Pancreas (tissue), 10 donors: ENCODE data around the gene ZNF692. TPM values are rescaled to one million over a fixed set of nuclear protein-coding genes. Genes with fewer than 3 reads are reported as not detected.
A peak's percentile ranks its signal among the peaks of the same experiment; 100 is the strongest.

Experiments
- ATAC-seq, 4 donors: fragments of 200-7000 bp; cut with Tn5 transposase; one replicate each; pipeline versions ENCODE4 v1.8.0 to v1.9.1; 2020; ENCODE audit warnings: mild to moderate bottlenecking in 4 of 4, moderate library complexity in 4 of 4
- DNase-seq, 6 donors: peaks; one replicate each; pipeline ENCODE4 v3.0.0-alpha.2; 2020
- FAIRE-seq: peaks from 2 replicates; lab custom pipeline; 2012; peaks lifted over from hg19 to GRCh38; lab: Jason Lieb, UNC
- H3K27ac ChIP-seq, 4 donors: fragments of 200-600 bp; sonication (generic); 1 replicate in 3 of 4; 2 replicates in 1 of 4; pipeline versions ENCODE4 v1.5.0 to v1.8.0; 2020
- H3K27me3 ChIP-seq, 4 donors: fragments of 200-600 bp; one replicate each; pipeline ENCODE4 v1.8.0; 2021
- H3K36me3 ChIP-seq, 3 donors: fragments of 200-600 bp; sonication (generic) in 1 of 3; one replicate each; pipeline versions ENCODE4 v1.5.0 to v1.8.0; 2020 to 2021
- H3K4me1 ChIP-seq, 3 donors: fragments of 200-600 bp; one replicate each; pipeline ENCODE4 v1.8.0; 2021
- H3K4me3 ChIP-seq, 4 donors: fragments of 200-600 bp; sonication (generic) in 2 of 4; one replicate each; pipeline versions ENCODE4 v1.5.0 to v1.8.0; 2020 to 2021
- H3K9me3 ChIP-seq, 4 donors: fragments of 200-600 bp; one replicate each; pipeline ENCODE4 v1.8.0; 2021
- WGBS, 2 donors: extraction: QIAGEN DNeasy Blood & Tissue Kit; methylation state at CpG; one replicate each; pipeline ENCODE4 v1.1.7; 2013; 5-methylcytosine and 5-hydroxymethylcytosine counted together
- intact Hi-C, 3 donors: fragments of 100-400 bp; cut with DNase I; formaldehyde crosslinking; loops; one replicate each; pipeline versions ENCODE4 v1.11.1 to v1.14.2; 2022
- polyA plus RNA-seq, 2 donors: library from polyadenylated mRNA; stranded (reverse); fragments of 200-250 nt; gene quantifications; one replicate each; pipeline ENCODE4 v1.2.3, GENCODE V29; 2013
- total RNA-seq, 6 donors: library from RNA; stranded (reverse); fragmentation: NEBNext Ultra II Directional in 4 of 6; extraction: Animal tissue kit (Norgen Biotek cat#: 25700) in 4 of 6; gene quantifications; one replicate each; pipeline versions ENCODE4 v1.2.1 to v1.2.4, GENCODE V29; 2021 to 2023
- TF ChIP-seq, protein P1 (sequence below), 4 donors: fragments of 200-600 bp; sonication (generic) in 3 of 4; IDR thresholded peaks; one replicate each; pipeline versions ENCODE4 v1.5.0 to v1.8.0; 2021; ENCODE audit warnings: antibody characterized with exemption in 4 of 4
- donor health status: healthy with polysubstance abuse.
- donor health status: DM: no; HTN: no; CAD: no; lungs with moderate emphysema.
- donor health status: DM: no; HTN: no; CAD: no.
- donor health status: control.
- donor health status: control.
- donor health status: Bipolar disorder and iron deficiency.
- donor health status: DM: yes; HTN: yes; CAD: no.
- donor health status: DM: no; HTN: no; CAD: no.
- donor health status: DM: no; HTN: no; CAD: no.
- donor health status: DM: yes; HTN: yes; CAD: no.

The ZNF692 gene
- total and polyA plus RNA-seq, 8 donors, result 11.9 to 233 (median 21.6) TPM

DNA sequence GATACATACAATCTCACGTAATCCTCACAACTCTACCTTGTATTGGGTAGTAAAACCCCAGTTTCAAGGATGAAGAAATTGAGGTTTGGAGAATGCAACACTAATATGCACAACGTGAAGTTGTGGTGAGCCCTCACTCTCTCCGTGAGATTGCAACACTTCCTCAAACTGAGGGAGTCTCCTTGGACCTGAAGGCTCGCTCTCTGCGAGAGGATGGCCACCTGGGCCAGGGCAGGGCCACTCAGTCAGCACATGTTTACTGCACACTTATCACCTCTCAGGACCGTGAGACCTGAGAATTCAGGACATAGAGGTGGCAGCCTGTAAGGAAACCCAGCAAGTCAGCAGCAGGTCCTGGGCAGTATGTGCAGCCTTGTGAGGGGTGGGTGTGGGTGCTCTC, 41.8 kb downstream of the ZNF692 start:
- Histone ChIP-seq H3K36me3 (peaks cover 0 to 38% (median 26%) of the 10 kb centered on the region in 3 donors), H3K4me3 (no peak overlapping the region), H3K9me3 (no peaks in the 10 kb centered on the region), H3K27ac (no peak overlapping the region), H3K27me3 (no peaks in the 10 kb centered on the region), H3K4me1 (peaks cover 0 to 4% (median under 1%) of the 10 kb centered on the region in 3 donors)
- 61 to 69% methylated on average over 6 of the region's 6 CpGs for WGBS, 2 donors
- DNase-seq (no peak), FAIRE-seq (no peak), ATAC-seq (peak in 1 of 4 donors; percentile 15)
- intact Hi-C loops, result no loop called here
- TF ChIP-seq, protein P1, sequence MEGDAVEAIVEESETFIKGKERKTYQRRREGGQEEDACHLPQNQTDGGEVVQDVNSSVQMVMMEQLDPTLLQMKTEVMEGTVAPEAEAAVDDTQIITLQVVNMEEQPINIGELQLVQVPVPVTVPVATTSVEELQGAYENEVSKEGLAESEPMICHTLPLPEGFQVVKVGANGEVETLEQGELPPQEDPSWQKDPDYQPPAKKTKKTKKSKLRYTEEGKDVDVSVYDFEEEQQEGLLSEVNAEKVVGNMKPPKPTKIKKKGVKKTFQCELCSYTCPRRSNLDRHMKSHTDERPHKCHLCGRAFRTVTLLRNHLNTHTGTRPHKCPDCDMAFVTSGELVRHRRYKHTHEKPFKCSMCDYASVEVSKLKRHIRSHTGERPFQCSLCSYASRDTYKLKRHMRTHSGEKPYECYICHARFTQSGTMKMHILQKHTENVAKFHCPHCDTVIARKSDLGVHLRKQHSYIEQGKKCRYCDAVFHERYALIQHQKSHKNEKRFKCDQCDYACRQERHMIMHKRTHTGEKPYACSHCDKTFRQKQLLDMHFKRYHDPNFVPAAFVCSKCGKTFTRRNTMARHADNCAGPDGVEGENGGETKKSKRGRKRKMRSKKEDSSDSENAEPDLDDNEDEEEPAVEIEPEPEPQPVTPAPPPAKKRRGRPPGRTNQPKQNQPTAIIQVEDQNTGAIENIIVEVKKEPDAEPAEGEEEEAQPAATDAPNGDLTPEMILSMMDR (IDR thresholded peaks at IDR 0.05), result no peak

DNA sequence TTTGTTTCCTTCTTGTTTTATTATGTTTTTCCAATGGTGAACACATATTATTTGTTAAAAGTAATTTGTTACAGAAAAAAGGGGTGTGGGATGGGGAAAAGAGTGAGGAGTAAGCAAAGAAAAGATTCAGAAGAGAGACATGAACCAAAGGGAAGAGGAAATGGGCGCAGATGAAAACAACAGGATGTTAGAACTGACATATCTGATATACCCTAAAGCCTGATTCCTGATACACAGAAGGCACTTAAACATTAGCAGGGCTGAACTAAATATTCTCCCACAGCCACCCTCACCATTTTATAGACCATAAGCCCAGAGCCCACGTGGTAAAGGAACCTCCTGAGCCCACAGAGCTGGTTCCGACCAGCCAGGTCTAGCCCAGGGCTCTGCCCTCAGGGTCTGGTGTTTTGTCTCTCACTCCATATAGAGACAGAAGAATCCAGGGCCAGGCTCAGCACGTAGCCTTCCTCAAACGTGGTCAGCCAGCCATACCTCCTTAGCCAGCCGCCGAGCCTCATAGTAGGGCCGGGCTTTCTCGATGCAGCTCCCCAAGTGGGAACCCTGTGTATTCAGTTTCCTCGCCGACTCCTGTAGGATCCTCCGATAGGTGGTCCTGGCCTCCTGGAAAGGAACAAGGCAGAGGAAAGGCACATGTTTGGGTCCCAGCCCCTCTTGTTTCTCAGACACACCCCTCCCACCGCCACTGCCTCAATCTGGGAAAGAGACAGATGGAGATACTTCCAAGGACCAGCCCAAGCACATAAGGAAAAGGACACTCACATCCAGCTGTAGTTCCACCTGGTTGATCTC, 42.6 kb downstream of the ZNF692 start:
- H3K36me3 ChIP-seq, result peaks cover 0 to 38% (median 26%) of the 10 kb centered on the region in 3 donors
- H3K27me3 ChIP-seq, result no peaks in the 10 kb centered on the region
- WGBS, 2 donors, result 84 to 85% methylated on average over 13 of the region's 13 CpGs
- H3K4me1 ChIP-seq, result no peaks in the 10 kb centered on the region
- DNase-seq (no peak), ATAC-seq (no peak), FAIRE-seq (no peak)
- no peak overlapping the region for H3K27ac ChIP-seq
- H3K9me3 ChIP-seq, result no peaks in the 10 kb centered on the region
- no peak overlapping the region for H3K4me3 ChIP-seq
- TF ChIP-seq, protein P1 (IDR thresholded peaks at IDR 0.05), result no peak
- intact Hi-C loops, result no loop called here

DNA sequence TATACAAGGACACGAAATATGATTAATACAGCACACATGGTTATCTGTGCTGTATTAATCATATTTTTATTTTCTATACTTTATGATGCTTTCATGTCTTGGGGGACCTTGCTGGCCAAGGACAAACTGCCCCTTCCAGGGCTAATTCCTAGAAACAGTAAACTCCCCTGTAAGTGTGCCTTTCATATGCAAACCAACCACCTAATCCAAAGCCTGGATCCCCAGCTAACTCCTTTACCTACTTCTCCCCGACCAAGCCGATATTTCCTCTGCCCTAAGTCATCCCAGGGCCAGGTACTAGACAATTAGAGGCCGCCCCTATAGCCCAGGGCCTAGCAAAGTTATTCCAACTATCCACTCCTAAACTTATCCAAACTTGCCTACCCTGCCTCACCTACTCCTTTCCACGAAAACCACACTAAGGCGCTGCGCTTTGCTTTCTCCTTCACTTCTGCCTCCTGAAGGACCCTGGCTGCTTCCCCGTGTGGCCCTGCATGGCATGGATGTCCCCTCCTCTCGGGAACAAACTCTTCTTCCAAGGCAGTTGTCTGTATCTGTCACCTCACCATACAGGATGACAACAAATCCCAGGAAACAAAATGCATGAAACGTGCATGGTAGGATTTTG, 43.4 kb downstream of the ZNF692 start:
- Histone ChIP-seq H3K27ac (no peak overlapping the region), H3K4me1 (no peaks in the 10 kb centered on the region), H3K36me3 (peaks cover 0 to 38% (median 26%) of the 10 kb centered on the region in 3 donors), H3K9me3 (no peaks in the 10 kb centered on the region), H3K27me3 (no peaks in the 10 kb centered on the region), H3K4me3 (no peak overlapping the region)
- ATAC-seq, result no peak
- no peak for FAIRE-seq
- DNase-seq, result no peak
- intact Hi-C loops, result no loop called here
- 89% methylated on average over 10 of the region's 10 CpGs for WGBS, 2 donors
- TF ChIP-seq, protein P1 (IDR thresholded peaks at IDR 0.05), result no peak

DNA sequence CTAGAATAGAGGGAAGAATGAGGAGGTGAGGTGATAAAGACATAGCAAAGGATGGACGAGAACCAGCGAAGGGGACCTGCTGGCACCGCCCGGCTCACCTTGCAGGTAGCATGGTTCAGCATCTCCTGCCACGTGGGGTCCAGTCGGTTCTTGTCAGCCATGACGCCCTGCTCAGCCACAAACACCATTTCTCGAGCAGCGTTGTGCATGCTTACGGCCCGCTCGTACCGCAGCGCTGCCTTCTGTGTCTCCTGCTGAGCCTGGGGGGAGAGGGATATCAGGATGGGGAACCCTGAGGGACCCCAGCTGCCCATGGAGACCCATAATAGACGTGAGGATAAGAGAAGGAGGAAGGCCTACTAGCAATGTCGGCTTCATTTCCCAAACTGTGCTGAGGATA, 44.5 kb downstream of the ZNF692 start:
- no peak for DNase-seq
- peaks cover 0 to 38% (median 26%) of the 10 kb centered on the region in 3 donors for H3K36me3 ChIP-seq
- no peak overlapping the region for H3K27ac ChIP-seq
- 92% methylated on average over 16 of the region's 16 CpGs for WGBS, 2 donors
- no peak for ATAC-seq
- intact Hi-C loops, result loop anchor here in 1 of 3 donors (5.0 kb wide), 1 partner anchor 197 kb away; no protein-coding TSS in a partner anchor
- TF ChIP-seq, protein P1 (IDR thresholded peaks at IDR 0.05), result no peak
- no peak for FAIRE-seq
- H3K9me3 ChIP-seq, result no peaks in the 10 kb centered on the region
- no peaks in the 10 kb centered on the region for H3K4me1 ChIP-seq
- no peaks in the 10 kb centered on the region for H3K27me3 ChIP-seq
- H3K4me3 ChIP-seq, result no peak overlapping the region
